LNCAP (cell line): Measurements from ENCODE around the gene MAST2.

Experiments
- TF ChIP-seq, protein P1 (sequence below): fragments of 450-650 bp; IDR thresholded peaks from 2 replicates; pipeline ENCODE4 v1.5.1; 2017; ENCODE audit warnings: mild to moderate bottlenecking

MAST2 gene

GRCh38 chr1:45974541-45975269, 171.3 kb downstream of the MAST2 start:
- TF ChIP-seq, protein P1, sequence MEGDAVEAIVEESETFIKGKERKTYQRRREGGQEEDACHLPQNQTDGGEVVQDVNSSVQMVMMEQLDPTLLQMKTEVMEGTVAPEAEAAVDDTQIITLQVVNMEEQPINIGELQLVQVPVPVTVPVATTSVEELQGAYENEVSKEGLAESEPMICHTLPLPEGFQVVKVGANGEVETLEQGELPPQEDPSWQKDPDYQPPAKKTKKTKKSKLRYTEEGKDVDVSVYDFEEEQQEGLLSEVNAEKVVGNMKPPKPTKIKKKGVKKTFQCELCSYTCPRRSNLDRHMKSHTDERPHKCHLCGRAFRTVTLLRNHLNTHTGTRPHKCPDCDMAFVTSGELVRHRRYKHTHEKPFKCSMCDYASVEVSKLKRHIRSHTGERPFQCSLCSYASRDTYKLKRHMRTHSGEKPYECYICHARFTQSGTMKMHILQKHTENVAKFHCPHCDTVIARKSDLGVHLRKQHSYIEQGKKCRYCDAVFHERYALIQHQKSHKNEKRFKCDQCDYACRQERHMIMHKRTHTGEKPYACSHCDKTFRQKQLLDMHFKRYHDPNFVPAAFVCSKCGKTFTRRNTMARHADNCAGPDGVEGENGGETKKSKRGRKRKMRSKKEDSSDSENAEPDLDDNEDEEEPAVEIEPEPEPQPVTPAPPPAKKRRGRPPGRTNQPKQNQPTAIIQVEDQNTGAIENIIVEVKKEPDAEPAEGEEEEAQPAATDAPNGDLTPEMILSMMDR, result no peak

DNA sequence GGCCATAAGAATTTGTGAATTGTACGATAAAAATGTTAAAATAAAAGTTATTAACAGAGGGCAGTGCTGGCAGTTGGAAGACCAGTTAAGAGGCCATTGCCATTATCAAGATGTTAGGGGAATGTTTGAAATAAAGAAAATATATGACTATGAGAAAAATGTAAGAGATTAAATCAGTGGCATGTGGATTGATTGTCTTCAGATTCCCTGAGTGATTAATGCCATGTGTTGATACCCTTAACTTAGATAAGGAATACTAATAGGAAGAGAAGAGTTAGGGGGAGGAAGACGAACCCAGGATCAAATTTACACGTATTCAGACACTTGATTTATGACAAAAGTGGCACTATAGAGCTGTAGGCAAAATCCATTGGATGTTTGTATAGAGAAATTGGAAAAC, 173.2 kb downstream of the MAST2 start:
- TF ChIP-seq, protein P1, result no peak

DNA sequence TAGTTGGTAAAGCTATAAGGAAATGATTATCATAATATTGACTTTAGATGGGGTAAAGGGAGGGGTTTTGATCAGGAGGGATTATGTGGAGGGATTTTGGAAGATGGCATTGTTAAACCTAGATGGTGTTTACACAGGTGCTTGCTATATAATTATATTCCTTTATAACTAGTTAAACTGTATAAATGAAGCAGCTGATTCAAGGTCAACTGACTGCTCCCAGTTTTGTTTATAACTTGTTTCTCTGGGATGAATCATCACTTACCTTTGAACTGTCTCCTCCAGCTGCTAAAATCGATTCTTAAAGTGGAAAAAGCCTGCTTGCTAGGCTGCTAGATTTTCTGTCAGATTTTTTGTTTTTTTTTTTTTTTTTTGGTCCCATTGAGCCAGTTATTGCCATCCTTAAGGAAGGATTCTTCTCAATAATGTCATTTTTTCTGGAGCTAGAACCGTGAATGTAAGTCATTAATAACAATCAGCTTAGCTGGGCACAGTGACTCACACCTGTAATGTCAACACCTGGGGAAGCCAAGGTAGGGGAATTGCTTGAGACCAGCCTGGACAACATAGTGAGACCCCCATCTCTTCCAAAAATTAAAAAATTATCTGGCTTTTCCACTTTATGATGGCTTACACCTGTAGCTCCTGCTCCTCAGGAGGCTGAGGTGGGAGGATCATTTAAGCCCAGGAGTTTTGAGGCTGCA, 175.8 kb downstream of the MAST2 start:
- TF ChIP-seq, protein P1, result no peak

- TF ChIP-seq, protein P1, result no peak
Observed at GRCh38 chr1:45979778-45980176, 176.4 kb downstream of the MAST2 start.

DNA sequence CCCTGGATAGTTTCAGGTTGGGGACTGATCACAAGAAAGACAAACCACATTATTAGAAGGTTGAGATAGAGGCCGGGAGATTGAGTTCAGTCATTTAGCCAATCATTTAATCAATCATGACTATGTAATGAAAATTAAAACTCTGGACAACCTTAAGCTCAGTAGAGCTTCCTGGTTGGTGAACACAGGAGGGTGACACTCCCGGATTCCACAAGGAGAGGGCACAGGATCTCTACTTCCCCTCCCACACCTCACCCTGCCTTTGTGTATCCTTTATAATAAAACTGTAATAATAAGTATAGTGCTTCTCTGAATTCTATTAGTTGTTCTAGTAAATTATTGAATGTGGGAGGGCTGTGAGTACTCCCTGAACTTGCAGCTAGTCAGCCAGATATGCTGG, 178.9 kb downstream of the MAST2 start:
- TF ChIP-seq, protein P1, result no peak

- TF ChIP-seq, protein P1, result no peak
Observed at GRCh38 chr1:45983967-45984366, 180.6 kb downstream of the MAST2 start.

- TF ChIP-seq, protein P1, result no peak
Observed at GRCh38 chr1:45987204-45987603, 183.8 kb downstream of the MAST2 start.
